AML-193 (cell line): Measurements from ENCODE around the gene FGGY.
A peak's percentile ranks its signal among the peaks of the same experiment; 100 is the strongest.
"Not testable (repeated sequence)": the region's sequence is repeated elsewhere in the genome, so short reads cannot be mapped to it uniquely, and the experiment has no call there.

Experiments used
- DNase-seq, 2 experiments: peaks; one replicate each; lab custom pipeline; 2025; lab: John Stamatoyannopoulos, UW

The FGGY gene, protein sequence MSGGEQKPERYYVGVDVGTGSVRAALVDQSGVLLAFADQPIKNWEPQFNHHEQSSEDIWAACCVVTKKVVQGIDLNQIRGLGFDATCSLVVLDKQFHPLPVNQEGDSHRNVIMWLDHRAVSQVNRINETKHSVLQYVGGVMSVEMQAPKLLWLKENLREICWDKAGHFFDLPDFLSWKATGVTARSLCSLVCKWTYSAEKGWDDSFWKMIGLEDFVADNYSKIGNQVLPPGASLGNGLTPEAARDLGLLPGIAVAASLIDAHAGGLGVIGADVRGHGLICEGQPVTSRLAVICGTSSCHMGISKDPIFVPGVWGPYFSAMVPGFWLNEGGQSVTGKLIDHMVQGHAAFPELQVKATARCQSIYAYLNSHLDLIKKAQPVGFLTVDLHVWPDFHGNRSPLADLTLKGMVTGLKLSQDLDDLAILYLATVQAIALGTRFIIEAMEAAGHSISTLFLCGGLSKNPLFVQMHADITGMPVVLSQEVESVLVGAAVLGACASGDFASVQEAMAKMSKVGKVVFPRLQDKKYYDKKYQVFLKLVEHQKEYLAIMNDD

DNA sequence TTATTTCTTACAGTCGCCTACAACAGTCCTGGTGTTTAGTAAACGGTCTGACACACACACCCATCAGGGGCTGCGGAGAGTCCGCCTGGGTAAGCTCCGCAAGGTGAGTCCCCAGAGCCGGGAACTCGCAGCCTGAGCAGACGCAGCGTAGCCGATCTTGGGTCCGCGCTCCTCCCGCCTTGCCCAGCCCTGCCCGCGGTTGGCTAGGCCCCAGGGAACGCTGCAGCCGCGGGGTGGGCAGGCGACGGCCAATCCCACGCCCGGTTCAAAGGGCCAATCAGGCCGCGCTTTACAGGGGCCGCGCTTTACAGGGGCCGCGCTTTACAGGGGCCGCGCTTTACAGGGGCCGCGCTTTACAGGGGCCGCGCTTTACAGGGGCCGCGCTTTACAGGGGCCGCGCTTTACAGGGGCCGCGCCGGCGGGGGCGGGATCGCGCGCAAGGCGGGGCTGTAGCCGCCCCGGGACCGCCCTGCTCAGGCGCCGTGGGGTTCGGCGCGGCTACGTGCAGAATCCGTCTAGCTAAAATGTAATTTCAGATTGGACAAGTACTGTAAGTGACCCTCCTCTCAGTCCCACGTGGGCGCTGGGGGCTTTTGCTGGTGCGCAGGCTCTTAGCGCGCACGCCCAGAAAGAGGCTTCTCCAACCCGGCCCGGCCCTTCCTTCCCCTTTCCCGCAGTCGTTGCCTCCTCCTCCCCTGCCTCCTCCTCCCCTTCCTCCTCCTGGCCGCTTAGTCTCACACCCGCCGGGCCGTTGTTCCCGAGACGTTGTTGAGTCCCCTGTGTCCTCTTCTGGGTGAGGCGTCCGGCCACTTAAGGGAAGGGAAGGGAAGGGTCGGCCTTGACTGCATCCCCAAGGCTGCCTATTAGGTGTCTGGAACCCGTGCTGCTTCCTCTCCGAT lies at the start of gene FGGY:
Gene FGGY, plus strand, starts transcription at position 737 of the 899 bp plus-strand sequence. CDS start 24,456 bp downstream, outside the sequence.
- peak; percentile 96 to 97 for DNase-seq

DNA sequence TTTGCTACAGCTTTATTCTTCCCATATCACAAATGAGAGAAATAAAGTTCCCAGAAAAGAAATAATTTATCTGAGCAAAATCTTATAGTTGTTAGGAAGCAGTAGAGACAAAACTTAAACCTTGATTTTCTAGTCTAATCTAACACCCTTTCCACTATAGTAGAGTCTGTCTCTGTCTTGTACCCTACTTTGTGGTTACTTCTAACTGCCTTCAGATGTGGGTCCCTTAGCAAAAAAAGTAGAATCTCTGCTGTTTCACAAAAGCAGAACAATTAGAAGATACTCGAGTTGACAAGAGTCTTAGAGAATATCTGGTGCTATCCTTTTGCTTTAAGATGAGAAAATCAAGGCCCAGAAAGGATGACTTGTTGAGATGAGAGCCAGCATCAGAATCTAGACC lies 48.1 kb upstream of the FGGY start:
- no peak for DNase-seq

DNA sequence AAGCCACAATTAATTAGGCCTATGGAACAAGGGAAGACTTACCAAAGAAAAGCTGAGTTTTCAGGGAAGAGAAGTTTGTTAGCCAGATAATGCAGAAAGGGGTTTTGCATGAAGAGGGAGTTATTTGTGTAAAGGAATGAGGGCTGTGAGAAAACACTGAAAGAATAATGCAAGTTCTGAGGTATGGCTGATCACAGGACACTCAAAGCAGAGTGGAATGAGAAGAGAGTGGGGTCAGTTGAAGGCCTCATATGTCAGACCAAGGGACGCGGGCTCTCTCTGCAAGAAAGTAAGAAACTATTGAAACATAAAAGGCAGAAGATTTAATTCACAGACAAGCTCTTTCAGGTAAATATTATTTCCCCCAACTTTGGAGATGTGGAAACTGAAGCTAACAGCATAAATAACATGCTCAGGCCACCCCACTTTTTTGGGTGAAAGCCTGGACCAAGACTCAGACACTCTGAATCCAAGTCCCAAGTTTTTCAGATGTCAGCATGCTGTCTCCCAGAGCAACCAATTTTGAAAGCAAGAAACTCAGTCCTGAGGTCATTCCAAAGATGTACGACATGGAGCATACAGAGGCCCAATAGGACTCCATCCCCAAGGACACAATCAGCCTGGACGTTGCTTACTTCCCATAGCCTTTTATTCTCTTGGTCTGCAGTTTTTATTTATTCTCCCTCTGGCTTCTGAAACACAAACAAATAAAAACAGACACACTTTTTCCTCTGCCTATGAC lies 47.3 kb upstream of the FGGY start:
- no peak for DNase-seq

DNA sequence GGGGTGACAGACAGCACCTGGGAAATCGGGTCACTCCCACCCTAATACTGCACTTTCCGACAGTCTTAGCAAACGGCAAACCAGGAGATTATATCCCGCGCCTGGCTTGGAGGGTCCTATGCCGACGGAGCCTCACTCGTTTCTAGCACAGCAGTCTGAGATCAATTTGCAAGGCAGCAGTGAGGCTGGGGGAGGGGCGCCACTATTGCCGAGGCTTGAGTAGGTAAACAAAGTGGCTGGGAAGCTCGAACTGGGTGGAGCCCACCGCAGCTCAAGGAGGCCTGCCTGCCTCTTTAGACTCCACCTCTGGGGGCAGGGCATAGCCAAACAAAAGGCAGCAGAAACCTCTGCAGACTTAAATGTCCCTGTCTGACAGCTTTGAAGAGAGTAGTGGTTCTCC lies 45.8 kb upstream of the FGGY start:
- DNase-seq: not testable (repeated sequence)

DNA sequence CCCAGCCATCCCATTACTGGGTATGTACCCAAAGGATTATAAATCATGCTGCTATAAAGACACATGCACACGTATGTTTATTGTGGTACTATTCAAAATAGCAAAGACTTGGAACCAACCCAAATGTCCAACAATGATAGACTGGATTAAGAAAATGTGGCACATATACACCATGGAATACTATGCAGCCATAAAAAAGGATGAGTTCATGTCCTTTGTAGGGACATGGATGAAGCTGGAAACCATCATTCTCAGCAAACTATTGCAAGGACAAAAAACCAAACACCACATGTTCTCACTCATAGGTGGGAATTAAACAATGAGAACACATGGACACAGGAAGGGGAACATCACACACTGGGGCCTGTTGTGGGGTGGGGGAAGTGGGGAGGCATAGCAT lies 40.5 kb upstream of the FGGY start:
- not testable (repeated sequence) for DNase-seq

DNA sequence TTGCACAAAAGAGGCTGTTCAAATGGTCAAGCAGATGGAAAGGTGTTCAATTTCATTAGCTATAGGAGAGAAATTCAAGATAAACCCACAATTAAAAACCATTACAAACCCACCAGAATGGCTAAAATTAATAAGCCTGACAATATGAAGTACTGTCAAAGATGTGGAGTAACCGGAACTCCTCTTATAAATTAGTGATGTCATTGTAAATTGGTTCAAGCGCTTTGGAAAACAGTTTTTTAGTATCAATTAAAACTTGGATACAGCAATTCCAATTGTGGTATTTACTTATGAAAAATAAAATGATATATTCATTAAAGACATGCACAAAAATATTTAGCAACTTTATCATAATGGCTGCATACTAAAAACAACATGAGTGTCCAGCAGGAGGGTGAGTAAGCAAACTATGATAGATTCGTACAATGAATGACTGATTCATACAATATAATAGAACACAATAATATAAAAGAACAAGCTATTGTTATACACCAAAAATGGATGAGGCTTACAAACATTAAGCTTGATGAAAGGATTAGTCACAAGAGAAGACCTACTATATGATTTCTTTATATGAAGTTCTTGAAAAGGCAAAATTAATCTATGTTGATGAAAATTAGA lies 38.4 kb upstream of the FGGY start:
- no peak for DNase-seq

DNA sequence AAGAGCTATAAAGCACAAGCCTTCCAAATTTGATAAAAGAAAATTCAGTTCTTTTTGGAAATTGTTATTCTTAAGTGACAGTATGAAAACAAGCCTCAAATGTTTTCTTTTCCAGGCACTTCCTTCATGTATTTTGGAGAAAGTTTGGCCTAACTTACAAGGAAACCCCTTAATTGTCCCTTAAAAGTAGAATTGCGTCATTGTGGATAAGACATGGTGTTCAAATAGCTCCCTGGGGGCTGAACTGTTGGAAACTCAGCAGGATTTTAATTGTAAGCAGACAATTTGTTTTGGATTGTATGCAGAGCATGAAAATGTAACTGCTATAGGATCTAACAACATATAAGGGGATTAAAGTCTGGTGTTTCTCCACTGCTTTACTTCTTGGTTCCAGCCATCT lies 35.4 kb upstream of the FGGY start:
- no peak for DNase-seq

DNA sequence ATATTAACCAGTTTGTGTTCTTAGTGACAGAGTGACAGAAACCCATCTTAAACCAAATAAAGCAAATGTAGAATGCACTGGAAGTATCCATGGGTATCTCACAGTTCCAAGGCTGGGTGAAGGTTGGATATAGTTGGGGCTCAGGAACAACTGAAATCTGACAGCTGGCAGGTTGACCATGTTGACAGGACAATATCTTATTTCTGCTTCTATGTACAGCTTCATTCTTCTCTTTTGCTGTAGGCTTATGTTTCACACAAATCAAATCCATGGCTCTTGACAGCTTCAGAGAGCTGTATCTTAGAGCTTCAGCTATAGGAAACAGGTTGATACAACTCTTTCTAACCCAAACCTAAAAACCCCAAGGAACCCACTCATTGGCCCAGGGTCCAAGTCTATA lies 34.3 kb upstream of the FGGY start:
- DNase-seq: no peak

DNA sequence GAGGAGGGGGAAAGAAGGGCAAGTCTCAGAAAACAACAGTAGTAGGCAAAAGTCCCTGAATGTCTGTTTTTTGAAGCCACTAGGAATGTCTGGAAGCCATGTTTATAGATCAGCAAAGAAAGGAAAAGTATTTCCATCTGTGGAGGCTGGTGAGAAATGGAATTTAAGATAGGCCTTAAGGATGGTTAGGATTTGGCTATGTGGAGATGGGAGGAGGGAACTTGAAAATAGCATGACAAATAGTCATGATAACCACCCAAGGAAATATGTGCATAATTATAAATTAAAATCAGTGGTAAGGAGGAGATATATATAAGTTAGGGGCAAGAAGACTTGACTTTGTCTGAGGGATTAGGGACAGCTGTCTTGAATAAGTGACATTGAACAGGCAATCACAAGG lies 33.8 kb upstream of the FGGY start:
- DNase-seq: no peak

DNA sequence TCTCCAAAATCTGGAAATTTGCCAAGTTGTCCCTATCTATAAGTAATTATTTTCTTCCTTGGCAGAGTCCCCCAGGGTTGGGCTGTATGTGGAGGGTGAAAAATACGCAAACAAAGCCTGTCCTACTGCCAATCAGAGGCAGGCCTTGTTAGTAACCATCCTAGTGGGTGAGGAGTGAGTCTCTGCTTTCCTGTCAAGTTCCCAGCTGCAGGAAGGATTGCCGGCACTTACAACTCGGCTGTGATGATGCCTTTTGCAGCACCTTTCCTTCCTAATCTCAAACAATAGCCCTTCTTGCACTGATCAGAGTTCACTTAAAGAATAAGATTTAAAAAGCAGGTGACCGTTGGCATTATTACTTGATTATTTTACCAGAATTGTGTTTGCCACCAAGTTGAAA lies 31.3 kb upstream of the FGGY start:
- DNase-seq: no peak

DNA sequence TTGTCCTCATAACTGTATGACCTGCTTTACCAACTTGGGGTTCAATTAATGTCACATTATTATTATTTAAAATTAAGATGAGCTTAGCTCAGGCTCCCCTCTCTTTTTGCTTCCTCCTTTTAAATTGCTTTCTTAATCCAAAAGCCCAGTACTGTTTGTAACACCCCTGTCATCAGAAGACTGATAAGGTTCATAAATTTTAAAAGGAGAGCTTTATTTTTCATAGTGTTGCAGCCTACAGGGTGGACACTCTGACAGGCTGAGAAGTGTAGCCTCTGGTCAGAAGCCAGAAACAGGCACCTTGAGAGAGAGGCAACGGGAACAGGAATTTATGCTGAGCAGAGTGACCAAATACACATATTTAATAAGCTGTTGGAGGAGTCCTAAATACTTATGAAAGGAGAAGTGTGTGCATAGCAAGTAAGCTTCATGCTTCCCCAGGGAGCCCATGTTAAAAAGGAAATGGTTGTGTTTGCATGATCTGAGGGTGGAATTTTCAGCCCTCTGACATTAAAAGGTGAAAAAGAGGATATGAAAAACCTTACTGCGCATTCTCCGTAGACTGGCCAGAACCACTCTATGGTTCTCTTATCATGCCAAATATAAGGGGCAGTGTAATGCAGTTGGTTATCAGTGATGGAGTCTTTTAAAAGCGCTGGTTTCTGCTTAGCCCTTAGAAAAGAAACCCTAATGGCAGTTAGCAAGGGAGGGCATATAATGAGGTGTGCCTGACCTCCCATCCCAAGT lies 30.5 kb upstream of the FGGY start:
- no peak for DNase-seq

DNA sequence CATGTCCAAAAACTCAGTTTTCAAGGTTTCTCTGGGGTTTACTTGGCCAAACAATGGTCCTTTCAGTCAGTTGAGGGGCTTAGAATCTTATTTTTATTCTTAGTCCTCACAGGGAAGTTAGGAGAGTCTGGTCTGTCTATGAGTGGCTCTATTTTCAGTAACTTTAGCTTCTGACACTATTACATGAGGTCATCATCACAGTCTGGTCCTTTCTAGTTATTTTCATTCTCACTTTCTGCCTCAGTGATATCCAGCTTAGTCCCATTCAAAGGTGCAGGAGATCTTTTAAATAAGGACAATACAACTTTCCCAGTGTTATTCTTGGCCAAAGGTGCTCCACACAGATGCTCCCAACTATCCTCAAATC lies 30.0 kb upstream of the FGGY start:
- no peak for DNase-seq

DNA sequence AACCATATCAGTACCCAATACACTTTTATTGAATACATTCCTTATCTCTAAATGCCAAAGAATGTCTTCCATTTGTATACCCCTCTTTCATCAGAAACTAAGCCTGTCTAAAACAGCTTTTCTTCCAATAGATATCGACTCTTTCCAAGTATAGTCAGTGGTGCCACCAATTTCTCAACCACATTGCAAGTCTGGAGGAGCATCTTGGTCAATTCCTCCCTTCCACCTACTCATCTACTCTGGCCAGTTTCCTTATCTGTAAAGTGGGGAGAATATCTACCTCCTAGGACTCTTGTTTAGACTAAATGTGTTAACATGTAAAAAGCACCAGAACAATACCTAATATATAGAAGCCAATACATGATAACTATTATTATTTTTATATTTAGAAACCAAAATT lies 28.5 kb upstream of the FGGY start:
- no peak for DNase-seq

DNA sequence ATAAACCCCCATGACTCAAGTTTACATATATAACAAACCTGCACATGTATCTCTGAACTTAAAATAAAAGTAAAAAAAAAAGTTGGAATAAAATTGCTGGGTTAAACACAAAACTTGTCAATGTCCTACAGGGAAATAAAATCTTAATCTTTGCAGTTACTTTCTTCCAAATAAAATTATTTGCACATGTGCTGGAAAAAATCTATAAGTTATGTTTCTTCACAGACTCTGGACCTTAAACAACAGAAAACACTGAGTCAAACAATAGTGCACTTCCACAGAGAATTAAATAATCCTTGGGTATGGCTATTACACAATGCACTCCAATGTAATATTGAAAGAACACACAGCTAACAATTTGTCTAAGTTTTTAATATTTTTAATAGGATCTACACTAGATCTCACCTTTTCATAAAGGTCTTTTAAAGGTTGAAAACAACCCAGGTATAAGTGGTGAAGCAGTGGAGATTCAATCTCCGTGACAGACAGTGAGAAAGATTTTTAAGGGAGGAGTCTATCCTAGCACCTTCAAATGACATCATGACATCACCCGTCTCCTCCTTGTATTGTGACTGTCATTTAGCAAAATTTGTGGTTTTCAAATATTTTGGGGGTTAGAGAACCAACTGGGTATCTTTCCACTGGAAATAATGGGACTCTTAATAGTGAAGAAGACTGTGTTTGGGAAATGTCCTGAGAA lies 25.2 kb upstream of the FGGY start:
- no peak for DNase-seq

DNA sequence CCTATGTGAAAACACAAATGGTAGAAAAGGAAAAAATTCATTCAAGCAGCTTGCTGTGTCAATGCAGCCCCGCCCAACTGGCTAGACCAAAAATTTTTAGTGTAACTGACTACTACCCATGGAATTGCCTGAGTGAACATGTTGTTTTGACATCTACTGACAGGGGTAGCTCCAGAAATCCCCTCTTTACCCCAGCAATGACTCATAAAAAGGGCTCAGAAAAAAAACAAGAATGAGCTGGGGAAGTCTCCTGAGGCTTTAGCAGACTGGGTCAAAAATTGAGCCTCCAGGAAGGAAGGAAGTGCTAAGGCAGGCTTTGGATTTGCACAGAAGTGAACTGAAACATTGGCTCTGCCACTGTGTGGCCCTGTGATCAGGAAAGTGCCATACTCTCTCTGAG lies 24.4 kb upstream of the FGGY start:
- DNase-seq: no peak

DNA sequence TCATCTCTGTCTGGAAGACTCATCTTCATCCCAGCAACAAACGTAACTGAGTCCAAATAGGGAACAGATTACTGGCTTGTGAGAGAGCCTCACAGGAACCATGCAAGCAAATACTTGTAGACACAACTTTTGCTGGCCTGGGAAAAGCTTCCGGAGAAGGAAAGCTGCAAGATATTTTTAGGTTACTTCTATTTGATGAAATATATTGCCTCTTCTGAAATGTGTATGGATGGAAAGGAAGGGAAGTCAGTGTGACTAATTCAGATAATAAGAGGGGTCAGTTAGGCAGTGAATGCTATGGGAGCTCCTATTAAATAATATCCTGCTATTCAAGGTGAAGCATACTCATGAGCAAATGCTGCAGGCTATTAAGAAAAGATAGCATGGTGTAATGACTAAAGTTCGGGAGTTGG lies 20.4 kb upstream of the FGGY start:
- no peak for DNase-seq

DNA sequence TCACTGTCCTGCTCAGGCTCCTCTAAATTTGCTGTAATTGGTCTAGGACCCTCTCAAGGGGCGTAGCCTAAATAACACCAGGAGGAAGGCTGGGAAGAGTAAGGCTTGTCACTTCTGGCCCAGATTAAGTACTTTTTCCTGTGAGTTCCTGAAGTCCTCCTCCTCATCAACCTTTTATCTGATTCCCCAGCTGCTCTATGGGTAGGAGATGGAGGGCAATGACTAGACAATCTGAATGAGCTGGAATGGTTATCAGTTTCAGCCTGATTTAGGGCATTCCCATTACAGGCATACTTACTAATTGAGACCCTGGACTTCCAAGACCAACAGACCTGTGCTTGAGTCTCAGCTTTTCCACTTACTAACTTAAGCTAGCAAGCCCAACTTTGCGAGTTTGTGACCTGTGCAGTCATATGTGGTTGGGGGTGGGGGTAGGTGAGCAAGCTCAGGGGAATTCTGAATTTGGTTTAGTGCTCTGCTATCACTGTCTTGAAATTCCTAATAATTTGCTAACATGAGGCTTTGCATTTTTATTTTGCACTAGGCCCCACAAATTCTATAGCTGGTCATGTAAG lies 18.0 kb upstream of the FGGY start:
- DNase-seq: no peak

DNA sequence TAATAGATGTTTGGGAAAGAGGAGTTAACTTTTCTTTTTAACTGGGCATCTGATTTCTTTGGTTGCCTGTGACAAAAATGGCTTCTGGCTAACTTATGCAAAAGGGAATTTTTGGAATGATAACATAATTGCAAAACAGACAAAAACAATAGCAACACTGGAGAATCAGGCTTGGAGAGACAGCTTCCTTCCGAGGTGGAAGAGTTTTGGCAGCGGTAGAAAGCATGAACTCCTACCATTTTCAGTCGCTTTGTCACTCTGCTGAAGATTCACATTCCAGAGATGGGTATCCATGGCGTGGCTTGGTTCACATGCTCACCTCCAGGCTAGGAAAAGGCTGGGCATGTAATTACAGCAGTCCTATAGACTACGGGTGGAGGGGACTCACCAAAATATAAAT lies 17.2 kb upstream of the FGGY start:
- DNase-seq: no peak

DNA sequence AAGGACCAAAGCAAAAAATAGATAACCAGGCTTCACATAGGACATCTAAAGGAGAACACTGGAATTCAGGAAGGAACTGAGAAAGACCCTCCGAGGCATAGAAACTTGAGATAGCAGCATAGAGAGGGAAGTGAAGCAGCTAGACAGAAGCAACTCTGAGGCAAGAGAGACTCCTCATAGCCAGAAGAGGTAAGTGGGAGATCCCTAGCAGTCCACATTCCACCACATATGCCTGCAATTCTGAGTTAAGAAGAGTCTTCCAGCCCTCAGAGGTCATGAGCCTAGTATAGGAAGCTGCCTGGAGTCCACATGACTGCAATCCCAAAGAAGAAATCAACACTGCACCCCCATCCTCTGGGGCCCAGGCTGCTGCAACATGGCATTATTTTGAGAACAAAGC lies 13.9 kb upstream of the FGGY start:
- no peak for DNase-seq

DNA sequence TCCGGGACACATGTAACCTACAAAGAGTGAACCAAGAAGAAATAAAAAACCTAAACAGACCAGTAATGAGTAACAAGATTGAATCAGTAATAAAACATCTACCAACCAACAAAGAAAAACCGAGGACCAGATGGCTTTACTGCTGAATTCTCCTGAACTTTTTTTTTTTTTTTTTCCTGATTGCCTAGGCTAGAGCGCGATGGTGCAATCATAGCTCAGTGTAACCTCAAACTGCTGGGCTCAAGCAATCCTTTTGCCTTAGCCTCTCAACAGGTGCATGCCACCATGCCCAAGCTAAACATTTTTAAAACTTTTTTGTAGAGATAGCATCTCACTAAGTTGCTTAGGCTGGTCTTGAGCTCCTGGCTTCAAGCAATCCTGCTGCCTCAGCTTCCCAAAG lies 11.2 kb upstream of the FGGY start:
- DNase-seq: no peak
